Glutamatergic neuron (in vitro differentiated cells): ENCODE measurements around the gene SCFD1. TPM values are rescaled to one million over a fixed set of nuclear protein-coding genes. Genes with fewer than 3 reads are reported as not detected.
A peak's percentile ranks its signal among the peaks of the same experiment; 100 is the strongest.

Experiments
- DNase-seq: peaks from one replicate; pipeline ENCODE4 v3.0.0; 2022
- H3K27ac Mint-ChIP-seq: one replicate; pipeline ENCODE4 v1.8.0; 2020; ENCODE audit warnings: mild to moderate bottlenecking, mixed read lengths, inconsistent platforms; ENCODE audit not compliant: unreplicated experiment
- H3K27me3 Mint-ChIP-seq: one replicate; pipeline ENCODE4 v1.8.0; 2020; ENCODE audit warnings: mild to moderate bottlenecking, moderate library complexity, mixed read lengths, inconsistent platforms; ENCODE audit not compliant: unreplicated experiment
- H3K36me3 Mint-ChIP-seq: one replicate; pipeline ENCODE4 v1.8.0; 2020; ENCODE audit warnings: mild to moderate bottlenecking, mixed read lengths, inconsistent platforms; ENCODE audit not compliant: unreplicated experiment
- H3K4me1 Mint-ChIP-seq: one replicate; pipeline ENCODE4 v1.8.0; 2020; ENCODE audit warnings: mild to moderate bottlenecking, low read depth, mixed read lengths, inconsistent platforms; ENCODE audit not compliant: unreplicated experiment
- H3K4me3 Mint-ChIP-seq: one replicate; pipeline ENCODE4 v1.8.0; 2020; ENCODE audit warnings: mild to moderate bottlenecking, mixed read lengths, inconsistent platforms; ENCODE audit not compliant: unreplicated experiment
- H3K9me3 Mint-ChIP-seq: one replicate; pipeline ENCODE4 v1.8.0; 2020; ENCODE audit warnings: mild to moderate bottlenecking, moderate library complexity, mixed read lengths, inconsistent platforms; ENCODE audit not compliant: unreplicated experiment
- total RNA-seq: library from RNA; stranded (reverse); fragmentation: NEBNext Ultra II Directional; extraction: Animal tissue kit (Norgen Biotek cat#: 25700); gene quantifications from one replicate; pipeline ENCODE4 v1.2.1, GENCODE V29; 2021; ENCODE audit not compliant: unreplicated experiment
- TF ChIP-seq, protein P1 (sequence below): fragments of 200-600 bp; sonication (generic); IDR thresholded peaks from one replicate; pipeline ENCODE4 v1.5.0; 2021; ENCODE audit not compliant: partially characterized antibody, unreplicated experiment

Gene SCFD1
- total RNA-seq, 1 donor from 2014 or later: 68.9 TPM

DNA sequence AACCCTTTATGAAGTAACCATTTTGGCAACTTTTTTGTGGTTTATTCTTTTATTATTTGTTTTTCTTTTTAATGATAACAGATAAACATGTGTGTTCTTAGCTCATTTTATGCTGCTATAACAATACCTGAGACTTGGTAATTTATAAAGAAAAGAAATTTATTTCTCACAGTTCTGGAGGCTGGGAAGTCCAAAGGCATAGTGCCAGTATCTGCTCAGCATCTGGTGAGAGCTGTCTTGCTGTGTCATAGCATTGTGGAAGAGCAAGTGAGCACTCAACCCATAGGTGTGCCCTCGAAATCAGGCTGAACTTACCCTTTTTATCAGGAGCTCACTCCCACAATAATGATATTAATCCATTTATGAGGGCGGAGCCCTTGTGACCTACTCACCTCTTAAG, 8.0 kb upstream of the SCFD1 start:
- H3K27me3 Mint-ChIP-seq: peaks cover 1% of the 10 kb centered on the region
- no peaks in the 10 kb centered on the region for H3K4me1 Mint-ChIP-seq
- no peaks in the 10 kb centered on the region for H3K36me3 Mint-ChIP-seq
- DNase-seq: no peak
- H3K9me3 Mint-ChIP-seq: no peaks in the 10 kb centered on the region
- TF ChIP-seq, protein P1, sequence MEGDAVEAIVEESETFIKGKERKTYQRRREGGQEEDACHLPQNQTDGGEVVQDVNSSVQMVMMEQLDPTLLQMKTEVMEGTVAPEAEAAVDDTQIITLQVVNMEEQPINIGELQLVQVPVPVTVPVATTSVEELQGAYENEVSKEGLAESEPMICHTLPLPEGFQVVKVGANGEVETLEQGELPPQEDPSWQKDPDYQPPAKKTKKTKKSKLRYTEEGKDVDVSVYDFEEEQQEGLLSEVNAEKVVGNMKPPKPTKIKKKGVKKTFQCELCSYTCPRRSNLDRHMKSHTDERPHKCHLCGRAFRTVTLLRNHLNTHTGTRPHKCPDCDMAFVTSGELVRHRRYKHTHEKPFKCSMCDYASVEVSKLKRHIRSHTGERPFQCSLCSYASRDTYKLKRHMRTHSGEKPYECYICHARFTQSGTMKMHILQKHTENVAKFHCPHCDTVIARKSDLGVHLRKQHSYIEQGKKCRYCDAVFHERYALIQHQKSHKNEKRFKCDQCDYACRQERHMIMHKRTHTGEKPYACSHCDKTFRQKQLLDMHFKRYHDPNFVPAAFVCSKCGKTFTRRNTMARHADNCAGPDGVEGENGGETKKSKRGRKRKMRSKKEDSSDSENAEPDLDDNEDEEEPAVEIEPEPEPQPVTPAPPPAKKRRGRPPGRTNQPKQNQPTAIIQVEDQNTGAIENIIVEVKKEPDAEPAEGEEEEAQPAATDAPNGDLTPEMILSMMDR: no peak
- no peak overlapping the region for H3K27ac Mint-ChIP-seq
- no peak overlapping the region for H3K4me3 Mint-ChIP-seq

DNA sequence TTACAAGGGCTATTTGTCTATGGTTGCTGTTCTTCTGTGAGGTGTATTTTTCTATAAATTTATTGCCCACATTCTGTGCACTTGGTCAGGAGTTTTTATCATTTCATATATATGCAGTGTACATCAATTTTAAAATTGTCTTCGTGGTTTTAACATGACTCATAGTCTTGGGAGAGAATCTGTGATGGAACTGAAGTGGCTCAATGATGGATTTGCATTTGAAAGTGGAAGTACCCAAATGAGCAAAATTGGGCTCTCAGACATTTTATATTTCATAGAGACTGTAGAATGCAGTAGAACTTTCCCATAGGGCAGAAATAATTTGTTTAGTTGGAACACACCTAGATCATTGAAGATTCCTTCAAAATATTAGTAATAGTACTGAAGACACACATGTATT, 1.9 kb upstream of the SCFD1 start:
- Mint-ChIP-seq H3K4me1 (peaks cover 13% of the 10 kb centered on the region), H3K36me3 (no peaks in the 10 kb centered on the region), H3K4me3 (no peak overlapping the region), H3K9me3 (peaks cover 10% of the 10 kb centered on the region), H3K27ac (no peak overlapping the region), H3K27me3 (peaks cover 6% of the 10 kb centered on the region)
- TF ChIP-seq, protein P1: no peak
- no peak for DNase-seq

DNA sequence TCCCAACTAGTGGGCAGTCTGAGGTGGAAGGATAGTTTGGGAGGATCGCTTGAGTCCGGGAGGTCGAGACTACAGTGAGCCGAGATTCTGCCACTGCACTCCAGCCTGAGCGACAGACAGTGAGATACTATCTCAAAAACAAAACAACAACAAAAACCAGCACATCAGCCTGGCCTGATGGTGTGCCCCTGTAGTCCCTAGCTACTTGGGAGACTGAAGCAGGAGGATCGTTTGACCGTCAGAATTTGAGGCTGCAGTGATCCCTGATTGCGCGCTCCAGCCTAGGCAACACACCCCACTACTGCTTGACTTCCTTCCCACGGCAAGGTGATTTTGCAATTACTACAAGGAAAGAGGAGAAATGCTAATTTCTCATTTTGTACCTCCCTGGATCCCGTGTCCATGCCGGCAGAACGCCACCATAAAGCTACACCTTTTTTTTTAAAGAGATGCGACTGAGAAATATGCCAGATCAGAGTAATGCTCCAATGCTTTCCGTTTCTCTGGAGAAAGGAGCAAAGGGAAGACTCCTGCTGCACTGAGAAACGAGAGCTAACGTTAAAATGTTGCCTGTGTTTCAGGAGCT, 672 bp upstream of the SCFD1 start:
- Mint-ChIP-seq H3K27ac (peak overlapping the region; percentile 99), H3K4me3 (peak overlapping the region; percentile 100), H3K4me1 (peaks cover 13% of the 10 kb centered on the region), H3K9me3 (peaks cover 10% of the 10 kb centered on the region), H3K36me3 (no peaks in the 10 kb centered on the region), H3K27me3 (peaks cover 6% of the 10 kb centered on the region)
- TF ChIP-seq, protein P1: no peak
- no peak for DNase-seq

DNA sequence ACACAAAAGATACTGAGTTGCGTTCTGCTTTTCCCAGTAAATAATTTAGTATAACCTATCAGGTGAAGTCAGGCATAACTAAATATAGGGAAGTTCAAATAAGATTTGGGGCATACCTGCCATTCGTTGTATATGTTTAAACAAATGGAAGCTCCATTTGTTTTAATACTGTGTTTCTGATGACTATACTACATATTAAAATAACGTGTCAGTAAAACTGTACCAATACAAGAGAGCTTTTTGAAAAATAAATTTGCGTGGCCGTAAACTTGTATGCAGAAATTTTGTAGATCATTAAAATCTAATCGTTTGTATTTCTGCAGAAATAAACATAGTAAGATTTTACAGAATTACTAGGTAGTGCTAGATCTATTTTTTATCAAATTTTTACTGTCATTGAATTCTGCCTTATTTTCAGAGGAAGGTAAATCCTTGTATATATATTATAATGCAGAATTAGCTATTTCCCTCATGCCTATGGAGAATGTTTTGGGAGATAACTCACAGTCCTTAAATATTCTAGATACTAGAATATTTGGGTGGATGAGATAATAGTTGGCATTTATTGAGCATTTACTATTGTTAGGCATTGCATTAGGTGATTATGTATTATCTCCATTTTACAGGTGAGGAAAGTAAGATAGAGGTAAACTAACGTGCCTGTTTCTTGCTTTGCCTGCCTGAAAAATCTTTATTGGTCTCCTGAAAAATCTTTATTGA, 1.5 kb downstream of the SCFD1 start:
- Mint-ChIP-seq H3K27me3 (peaks cover 4% of the 10 kb centered on the region), H3K4me1 (peaks cover 13% of the 10 kb centered on the region), H3K4me3 (peak overlapping the region; percentile 72), H3K27ac (no peak overlapping the region), H3K9me3 (peaks cover 10% of the 10 kb centered on the region), H3K36me3 (no peaks in the 10 kb centered on the region)
- TF ChIP-seq, protein P1: no peak
- no peak for DNase-seq

DNA sequence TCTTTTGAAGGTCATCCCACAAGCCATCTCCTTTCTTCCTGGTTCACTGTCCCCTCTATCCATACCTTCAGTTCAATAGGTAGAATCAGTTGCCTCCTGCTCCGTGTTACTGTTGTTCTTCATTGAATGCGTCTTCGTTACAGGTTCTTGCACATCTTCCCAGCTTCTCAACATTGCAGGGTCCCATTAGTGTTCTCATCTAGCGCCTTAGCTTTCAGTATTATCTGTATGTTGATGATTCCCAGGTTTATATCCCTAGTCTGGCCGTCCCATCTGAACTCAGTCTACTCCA, 2.0 kb downstream of the SCFD1 start:
- no peaks in the 10 kb centered on the region for H3K36me3 Mint-ChIP-seq
- no peak for DNase-seq

More for the DNA sequence above, 2.0 kb downstream of the SCFD1 start:
- Mint-ChIP-seq H3K27me3 (peaks cover 4% of the 10 kb centered on the region), H3K27ac (no peak overlapping the region), H3K9me3 (peaks cover 10% of the 10 kb centered on the region), H3K4me3 (peak overlapping the region; percentile 50), H3K4me1 (peaks cover 13% of the 10 kb centered on the region)
- TF ChIP-seq, protein P1: no peak
